ENCODE measurements around the gene RANBP2. TPM values are rescaled to one million over a fixed set of nuclear protein-coding genes. Genes with fewer than 3 reads are reported as not detected.
A peak's percentile ranks its signal among the peaks of the same experiment; 100 is the strongest.
"Not testable (repeated sequence)": the region's sequence is repeated elsewhere in the genome, so short reads cannot be mapped to it uniquely, and the experiment has no call there.

RANBP2 gene
- total RNA-seq, 2 experiments from 2014 or later, result 42.2 to 42.4 TPM

DNA sequence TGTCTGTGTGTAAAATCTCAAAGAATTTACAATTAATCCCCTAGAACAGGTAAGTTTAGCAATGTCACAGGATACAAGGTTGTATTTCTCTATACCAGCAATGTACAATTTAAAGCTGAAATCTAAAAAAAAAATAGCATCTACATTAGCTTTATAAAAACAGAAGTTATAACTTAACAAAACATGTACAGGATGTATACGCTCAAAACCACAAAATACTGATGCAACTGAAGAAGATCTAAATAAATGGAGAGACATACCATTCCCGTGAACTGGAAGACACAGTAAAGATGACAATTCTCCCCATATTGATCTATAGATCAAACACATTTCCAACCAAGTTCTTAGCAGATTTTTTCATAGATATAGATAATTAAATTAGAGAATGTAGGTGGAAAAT lies 17.5 kb upstream of the RANBP2 start:
- H3K4me1 Mint-ChIP-seq (ENCODE audit: low read depth), result peaks cover 3% of the 10 kb centered on the region

DNA sequence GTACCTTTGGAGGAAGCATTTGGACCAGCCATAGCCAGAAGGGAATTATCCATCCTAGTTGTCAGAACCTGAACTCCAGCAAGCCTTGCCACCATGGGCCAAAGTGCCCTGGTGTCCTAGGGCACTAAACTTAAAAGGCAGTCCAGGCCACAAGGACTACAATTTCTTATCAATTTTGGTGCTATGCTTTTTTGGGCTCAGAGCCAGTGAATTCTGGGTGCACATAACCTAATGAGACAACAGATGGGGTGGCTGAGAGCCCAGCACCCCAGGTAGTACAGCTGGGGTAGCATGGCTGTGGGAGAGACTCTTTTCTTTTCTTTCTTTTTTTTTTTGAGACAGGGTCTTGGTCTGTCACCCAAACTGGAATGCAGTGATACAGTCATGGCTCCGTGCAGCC lies 14.4 kb upstream of the RANBP2 start:
- Mint-ChIP-seq H3K4me1 (ENCODE audit: low read depth) (peaks cover 3% of the 10 kb centered on the region), H3K27ac (no peak overlapping the region), H3K27me3 (ENCODE audit: low read depth) (peaks cover 2% of the 10 kb centered on the region), H3K4me3 (no peak overlapping the region), H3K9me3 (ENCODE audit: insufficient read depth) (peaks cover 10% of the 10 kb centered on the region), H3K36me3 (ENCODE audit: low read depth) (peaks cover 4% of the 10 kb centered on the region)
- CTCF ChIA-PET, result no interaction called here
- ATAC-seq, result no peak
- POLR2A ChIA-PET, result no interaction called here
- DNase-seq, result no peak

More for the DNA sequence above, 17.5 kb upstream of the RANBP2 start:
- Mint-ChIP-seq H3K27ac (no peak overlapping the region), H3K36me3 (ENCODE audit: low read depth) (no peaks in the 10 kb centered on the region), H3K4me3 (no peak overlapping the region), H3K27me3 (ENCODE audit: low read depth) (no peaks in the 10 kb centered on the region), H3K9me3 (ENCODE audit: insufficient read depth) (peaks cover 5% of the 10 kb centered on the region)
- ChIA-PET CTCF (interaction anchor here (0.8 kb wide), 1 partner anchor 10 kb away, joined by 3 read pairs; no protein-coding TSS in a partner anchor), POLR2A (no interaction called here)
- DNase-seq, result no peak
- ATAC-seq, result no peak

DNA sequence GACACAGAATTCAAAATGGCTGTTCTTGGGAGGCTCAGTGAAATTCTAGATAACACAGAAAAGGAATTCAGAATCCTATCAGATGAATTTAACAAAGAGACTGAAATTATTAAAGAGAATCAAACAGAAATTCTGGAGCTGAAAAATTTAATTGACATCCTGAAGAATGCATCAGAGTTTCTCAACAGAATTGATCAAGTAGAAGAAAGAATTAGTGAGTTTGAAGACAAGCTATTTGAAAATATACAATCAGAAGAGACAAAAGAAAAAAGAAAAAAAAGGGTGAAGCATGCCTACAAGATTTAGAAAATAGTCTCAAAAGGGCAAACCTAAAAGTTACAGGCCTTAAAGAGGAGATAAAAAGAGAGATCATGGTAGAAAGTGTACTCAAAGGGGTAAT lies 12.0 kb upstream of the RANBP2 start:
- Mint-ChIP-seq H3K27ac (no peak overlapping the region), H3K4me1 (ENCODE audit: low read depth) (no peaks in the 10 kb centered on the region), H3K4me3 (no peak overlapping the region), H3K9me3 (ENCODE audit: insufficient read depth) (peaks cover 10% of the 10 kb centered on the region), H3K36me3 (ENCODE audit: low read depth) (peaks cover 4% of the 10 kb centered on the region), H3K27me3 (ENCODE audit: low read depth) (peaks cover 5% of the 10 kb centered on the region)
- ChIA-PET POLR2A (no interaction called here), CTCF (interaction anchor here (1.0 to 1.5 kb wide), 2 partner anchors 70 to 73 kb away, joined by 3 to 4 read pairs; no protein-coding TSS in a partner anchor)
- no peak for DNase-seq
- no peak for ATAC-seq

GRCh38 chr2:108716971-108717370 lies 2.3 kb upstream of the RANBP2 start:
- not testable (repeated sequence) for H3K9me3 Mint-ChIP-seq (ENCODE audit: insufficient read depth); H3K27ac Mint-ChIP-seq; ATAC-seq; H3K27me3 Mint-ChIP-seq (ENCODE audit: low read depth); DNase-seq; H3K36me3 Mint-ChIP-seq (ENCODE audit: low read depth); H3K4me3 Mint-ChIP-seq
- POLR2A ChIA-PET, result interaction anchor here (0.6 kb wide), 1 partner anchor 233 kb away, joined by 3 read pairs; no protein-coding TSS in a partner anchor
- H3K4me1 Mint-ChIP-seq (ENCODE audit: low read depth), result peaks cover 11% of the 10 kb centered on the region
- CTCF ChIA-PET, result interaction anchor here (2.1 kb wide), 1 partner anchor 80 kb away, joined by 6 read pairs; no protein-coding TSS in a partner anchor

DNA sequence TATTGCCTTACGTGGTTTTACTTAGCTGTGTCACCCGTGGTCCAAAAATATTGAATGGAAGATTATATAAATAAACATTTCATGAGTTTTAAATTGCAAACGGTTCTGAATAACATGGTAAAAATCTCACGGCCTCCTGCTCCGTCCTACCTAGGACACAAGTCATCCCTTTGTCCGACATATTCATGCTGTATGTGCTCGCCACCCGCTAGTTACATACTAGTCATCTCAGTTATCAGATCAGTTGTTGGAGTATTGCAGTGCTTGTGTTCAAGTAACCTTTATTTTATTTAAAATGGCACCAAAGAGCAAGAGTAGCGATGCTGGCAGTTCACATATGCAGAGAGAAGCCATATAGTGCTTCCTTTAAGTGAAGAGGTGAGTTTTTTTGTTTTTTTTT lies 6.8 kb downstream of the RANBP2 start:
- H3K9me3 Mint-ChIP-seq (ENCODE audit: insufficient read depth); H3K36me3 Mint-ChIP-seq (ENCODE audit: low read depth); H3K27ac Mint-ChIP-seq; H3K27me3 Mint-ChIP-seq (ENCODE audit: low read depth); DNase-seq; POLR2A ChIA-PET; H3K4me3 Mint-ChIP-seq; ATAC-seq: not testable (repeated sequence)
- CTCF ChIA-PET, result interaction anchor here (1.2 kb wide), 1 partner anchor 90 kb away, joined by 5 read pairs; no protein-coding TSS in a partner anchor
- peaks cover 27% of the 10 kb centered on the region for H3K4me1 Mint-ChIP-seq (ENCODE audit: low read depth)

DNA sequence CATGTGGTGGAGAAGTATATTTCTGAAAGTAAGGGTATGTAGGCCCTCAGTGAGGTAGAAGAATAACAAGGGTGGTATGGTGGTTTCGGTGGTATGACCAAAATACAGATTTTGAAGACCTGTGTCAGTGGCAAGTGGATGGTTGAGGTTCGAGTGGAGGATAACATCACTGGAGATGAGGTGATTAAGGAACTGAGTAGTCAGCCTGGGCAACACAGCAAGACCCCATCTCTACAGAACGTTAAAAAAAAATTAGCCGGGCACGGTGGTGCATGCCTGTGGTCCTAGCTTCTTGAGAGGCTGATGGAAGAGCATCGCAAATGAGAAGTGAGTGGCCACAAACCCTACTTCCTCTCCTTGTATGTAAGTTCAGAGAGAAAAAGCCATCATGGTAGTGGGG lies 15.4 kb downstream of the RANBP2 start:
- CTCF ChIA-PET; DNase-seq; ATAC-seq; H3K27me3 Mint-ChIP-seq (ENCODE audit: low read depth); H3K9me3 Mint-ChIP-seq (ENCODE audit: insufficient read depth); H3K4me1 Mint-ChIP-seq (ENCODE audit: low read depth); H3K4me3 Mint-ChIP-seq; POLR2A ChIA-PET: not testable (repeated sequence)
- Mint-ChIP-seq H3K27ac (peak overlapping the region; percentile 3), H3K36me3 (ENCODE audit: low read depth) (peaks cover 26% of the 10 kb centered on the region)

GRCh38 chr2:108757973-108758372 lies 38.7 kb downstream of the RANBP2 start:
- ATAC-seq; H3K27ac Mint-ChIP-seq; CTCF ChIA-PET; H3K9me3 Mint-ChIP-seq (ENCODE audit: insufficient read depth); POLR2A ChIA-PET; H3K4me1 Mint-ChIP-seq (ENCODE audit: low read depth); DNase-seq; H3K27me3 Mint-ChIP-seq (ENCODE audit: low read depth); H3K4me3 Mint-ChIP-seq: not testable (repeated sequence)
- peaks cover 24% of the 10 kb centered on the region for H3K36me3 Mint-ChIP-seq (ENCODE audit: low read depth)

DNA sequence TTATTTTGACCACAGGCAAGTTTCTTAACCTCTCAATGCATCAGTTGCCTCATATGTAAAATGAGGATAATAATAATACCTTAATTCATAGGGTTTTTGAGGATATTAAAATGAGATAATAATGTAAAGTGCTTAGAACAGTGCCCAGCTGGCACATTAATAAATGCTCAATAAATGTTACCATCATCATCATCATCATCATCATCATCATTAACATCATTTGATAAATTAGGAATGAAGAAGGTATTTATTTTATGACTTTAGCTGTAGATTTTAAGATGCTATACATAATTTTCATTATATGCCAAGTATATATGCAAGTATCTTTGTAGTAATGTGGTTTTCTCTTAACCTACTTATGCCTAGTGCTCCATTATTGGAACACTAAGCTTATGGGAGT lies 43.3 kb downstream of the RANBP2 start:
- H3K27ac Mint-ChIP-seq; ATAC-seq; H3K9me3 Mint-ChIP-seq (ENCODE audit: insufficient read depth); H3K4me3 Mint-ChIP-seq; POLR2A ChIA-PET; H3K27me3 Mint-ChIP-seq (ENCODE audit: low read depth); DNase-seq; CTCF ChIA-PET: not testable (repeated sequence)
- Mint-ChIP-seq H3K36me3 (ENCODE audit: low read depth) (peaks cover 49% of the 10 kb centered on the region), H3K4me1 (ENCODE audit: low read depth) (peaks cover 12% of the 10 kb centered on the region)

GRCh38 chr2:108766671-108767070 lies 47.4 kb downstream of the RANBP2 start:
- DNase-seq; H3K9me3 Mint-ChIP-seq (ENCODE audit: insufficient read depth); ATAC-seq; H3K27me3 Mint-ChIP-seq (ENCODE audit: low read depth); H3K27ac Mint-ChIP-seq; POLR2A ChIA-PET; H3K4me3 Mint-ChIP-seq; CTCF ChIA-PET: not testable (repeated sequence)
- Mint-ChIP-seq H3K36me3 (ENCODE audit: low read depth) (peaks cover 63% of the 10 kb centered on the region), H3K4me1 (ENCODE audit: low read depth) (peaks cover 10% of the 10 kb centered on the region)

GRCh38 chr2:108767859-108768258 lies 48.6 kb downstream of the RANBP2 start:
- DNase-seq; POLR2A ChIA-PET; ATAC-seq; H3K27me3 Mint-ChIP-seq (ENCODE audit: low read depth); H3K4me3 Mint-ChIP-seq; CTCF ChIA-PET; H3K9me3 Mint-ChIP-seq (ENCODE audit: insufficient read depth); H3K27ac Mint-ChIP-seq: not testable (repeated sequence)
- H3K36me3 Mint-ChIP-seq (ENCODE audit: low read depth), result peaks cover 72% of the 10 kb centered on the region
- H3K4me1 Mint-ChIP-seq (ENCODE audit: low read depth), result peaks cover 10% of the 10 kb centered on the region

DNA sequence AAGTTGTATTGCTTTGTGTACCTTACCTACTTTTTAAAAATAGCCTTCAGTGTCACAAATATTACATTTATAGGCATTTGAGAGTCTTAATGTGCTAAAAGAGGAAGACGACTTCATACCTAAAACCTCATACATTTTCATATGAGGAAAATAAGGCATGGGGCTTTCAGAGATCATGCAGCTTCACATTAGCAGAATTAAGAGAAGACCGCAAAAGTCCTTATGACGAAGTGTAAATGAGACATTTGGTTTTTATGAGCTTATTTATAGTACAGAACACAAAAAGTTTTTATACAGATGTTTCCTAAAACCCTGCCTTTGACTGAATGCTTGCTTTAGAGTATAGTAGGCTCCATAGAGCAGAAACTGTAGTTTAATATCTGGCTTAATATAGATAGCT lies 57.2 kb downstream of the RANBP2 start:
- H3K4me1 Mint-ChIP-seq (ENCODE audit: low read depth), result peaks cover 7% of the 10 kb centered on the region
- no peaks in the 10 kb centered on the region for H3K9me3 Mint-ChIP-seq (ENCODE audit: insufficient read depth)
- no peak overlapping the region for H3K4me3 Mint-ChIP-seq
- no peak overlapping the region for H3K27ac Mint-ChIP-seq
- POLR2A ChIA-PET, result no interaction called here
- no peak for DNase-seq
- ATAC-seq, result no peak
- peaks cover 45% of the 10 kb centered on the region for H3K36me3 Mint-ChIP-seq (ENCODE audit: low read depth)
- no peaks in the 10 kb centered on the region for H3K27me3 Mint-ChIP-seq (ENCODE audit: low read depth)
- CTCF ChIA-PET, result interaction anchor here (0.8 to 1.0 kb wide), 3 partner anchors 9 to 152 kb away, joined by 3 to 4 read pairs (median 4); no protein-coding TSS in a partner anchor

GRCh38 chr2:108778857-108779256 lies 59.6 kb downstream of the RANBP2 start:
- H3K9me3 Mint-ChIP-seq (ENCODE audit: insufficient read depth), result no peaks in the 10 kb centered on the region
- peak overlapping the region; percentile 27 for H3K27ac Mint-ChIP-seq
- POLR2A ChIA-PET, result no interaction called here
- DNase-seq (no peak), ATAC-seq (no peak)
- H3K4me1 Mint-ChIP-seq (ENCODE audit: low read depth), result peaks cover 7% of the 10 kb centered on the region
- H3K27me3 Mint-ChIP-seq (ENCODE audit: low read depth), result no peaks in the 10 kb centered on the region
- CTCF ChIA-PET, result no interaction called here
- H3K4me3 Mint-ChIP-seq, result no peak overlapping the region
- H3K36me3 Mint-ChIP-seq (ENCODE audit: low read depth), result peaks cover 44% of the 10 kb centered on the region

DNA sequence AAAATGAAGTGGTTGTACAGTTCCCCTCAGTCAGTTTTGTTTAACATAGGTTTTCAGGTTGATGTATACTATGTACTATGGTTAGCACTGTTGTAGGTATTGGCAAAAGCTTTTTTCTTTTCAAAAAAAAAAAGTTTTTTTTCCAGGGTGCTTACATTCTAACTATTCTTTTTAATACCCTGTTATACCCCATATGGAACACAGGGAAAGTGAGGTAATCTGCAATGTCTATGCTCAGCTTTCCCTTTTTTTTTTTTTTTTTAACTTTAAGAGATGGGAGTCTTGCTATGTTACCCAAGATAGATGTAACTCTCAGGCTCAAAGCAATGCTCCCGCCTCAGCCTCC lies 66.7 kb downstream of the RANBP2 start:
- DNase-seq (no peak), ATAC-seq (no peak)
- CTCF ChIA-PET, result interaction anchor here (1.1 to 1.2 kb wide), 2 partner anchors 10 to 21 kb away, joined by 4 read pairs; no protein-coding TSS in a partner anchor
- H3K9me3 Mint-ChIP-seq (ENCODE audit: insufficient read depth), result no peaks in the 10 kb centered on the region
- H3K27ac Mint-ChIP-seq, result peak overlapping the region; percentile 96
- H3K27me3 Mint-ChIP-seq (ENCODE audit: low read depth), result no peaks in the 10 kb centered on the region
- POLR2A ChIA-PET, result no interaction called here
- H3K36me3 Mint-ChIP-seq (ENCODE audit: low read depth), result peaks cover 31% of the 10 kb centered on the region
- peaks cover 21% of the 10 kb centered on the region for H3K4me1 Mint-ChIP-seq (ENCODE audit: low read depth)
- H3K4me3 Mint-ChIP-seq, result peak overlapping the region; percentile 93
